GM20431 (cell line): ENCODE data around the gene RPS10.
"Not testable (repeated sequence)": the region's sequence is repeated elsewhere in the genome, so short reads cannot be mapped to it uniquely, and the experiment has no call there.

Experiments used
- in situ Hi-C: fragments of 300-500 bp; cut with MseI, MboI; formaldehyde crosslinking; loops from one replicate; pipeline ENCODE4 v1.15.0; 2020; ENCODE audit warnings: low sequenced_read_pairs; ENCODE audit not compliant: unreplicated experiment

RPS10 gene

GRCh38 chr6:34451192-34451591 is 25.3 kb upstream of the RPS10 start:
- in situ Hi-C loops: no loop called here

GRCh38 chr6:34447910-34448309 is 22.0 kb upstream of the RPS10 start:
- in situ Hi-C loops: no loop called here

- in situ Hi-C loops: no loop called here
These were observed 21.5 kb upstream of the RPS10 start for GRCh38 chr6:34447386-34447785.

GRCh38 chr6:34445313-34445860 is 19.5 kb upstream of the RPS10 start:
- in situ Hi-C loops: no loop called here

GRCh38 chr6:34441526-34441925 is 15.7 kb upstream of the RPS10 start:
- in situ Hi-C loops: no loop called here

GRCh38 chr6:34439442-34439841 is 13.6 kb upstream of the RPS10 start:
- in situ Hi-C loops: no loop called here

- in situ Hi-C loops: no loop called here
These were observed 12.8 kb upstream of the RPS10 start for GRCh38 chr6:34438705-34439104.

GRCh38 chr6:34437644-34437970 is 11.7 kb upstream of the RPS10 start:
- in situ Hi-C loops: no loop called here

- in situ Hi-C loops: no loop called here
These were observed 11.2 kb upstream of the RPS10 start for GRCh38 chr6:34436803-34437643.

GRCh38 chr6:34435916-34436315 is 10.0 kb upstream of the RPS10 start:
- in situ Hi-C loops: no loop called here

- in situ Hi-C loops: no loop called here
These were observed 754 bp downstream of the RPS10 start for GRCh38 chr6:34425132-34425497.

- in situ Hi-C loops: no loop called here
These were observed 1.4 kb downstream of the RPS10 start for GRCh38 chr6:34424200-34425131.

GRCh38 chr6:34423254-34423653 is 2.6 kb downstream of the RPS10 start:
- in situ Hi-C loops: no loop called here

- in situ Hi-C loops: loop anchor here (10.0 kb wide), 1 partner anchor 174 kb away; the partner anchor contains the start of gene SMIM29
These were observed 7.5 kb downstream of the RPS10 start for GRCh38 chr6:34418367-34418766.

GRCh38 chr6:34416877-34417371 is 8.9 kb downstream of the RPS10 start:
- in situ Hi-C loops: loop anchor here (10.0 kb wide), 1 partner anchor 172 kb away; the partner anchor contains the start of gene SMIM29

GRCh38 chr6:34414999-34415858 is 10.6 kb downstream of the RPS10 start:
- in situ Hi-C loops: loop anchor here (10.0 kb wide), 1 partner anchor 170 kb away; the partner anchor contains the start of gene SMIM29

GRCh38 chr6:34412643-34413214 is 13.1 kb downstream of the RPS10 start:
- in situ Hi-C loops: loop anchor here (10.0 kb wide), 1 partner anchor 168 kb away; the partner anchor contains the start of gene SMIM29

GRCh38 chr6:34412016-34412415 is 13.9 kb downstream of the RPS10 start:
- in situ Hi-C loops: loop anchor here (10.0 kb wide), 1 partner anchor 167 kb away; the partner anchor contains the start of gene SMIM29

- in situ Hi-C loops: not testable (repeated sequence)
These were observed 18.0 kb downstream of the RPS10 start for GRCh38 chr6:34407915-34408314.
